HUES64 (cell line): ENCODE data around the gene ARHGEF28.

Experiments
- H3K27ac ChIP-seq: 2 replicates; pipeline ENCODE4 v1.7.0; 2013; ENCODE audit warnings: low read depth, low read length, inconsistent platforms
- H3K27me3 ChIP-seq: 2 replicates; pipeline ENCODE4 v1.6.1; 2013; ENCODE audit warnings: mild to moderate bottlenecking, low read length; ENCODE audit not compliant: insufficient read depth
- H3K36me3 ChIP-seq: 2 replicates; pipeline ENCODE4 v1.6.1; 2013; ENCODE audit warnings: mild to moderate bottlenecking, low read length; ENCODE audit not compliant: insufficient read depth
- H3K4me1 ChIP-seq: 2 replicates; pipeline ENCODE4 v1.6.1; 2013; ENCODE audit warnings: mild to moderate bottlenecking, low read length, moderate library complexity; ENCODE audit not compliant: insufficient read depth
- H3K4me3 ChIP-seq: 2 replicates; pipeline ENCODE4 v1.5.1; 2013; ENCODE audit warnings: mild to moderate bottlenecking, low read length, moderate library complexity
- H3K9ac ChIP-seq: 2 replicates; pipeline ENCODE4 v1.6.1; 2013; ENCODE audit warnings: mild to moderate bottlenecking, low read depth, low read length
- H3K9me3 ChIP-seq: 2 replicates; pipeline ENCODE4 v1.6.1; 2013; ENCODE audit warnings: low read depth, low read length; ENCODE audit not compliant: insufficient read depth
- WGBS: fragments of 150-250, 120-280 bp; methylation state at CpG from one replicate; pipeline ENCODE4 v1.1.7; 2013; ENCODE audit warnings: missing lambda C conversion rate; 5-methylcytosine and 5-hydroxymethylcytosine counted together

ARHGEF28 gene

DNA sequence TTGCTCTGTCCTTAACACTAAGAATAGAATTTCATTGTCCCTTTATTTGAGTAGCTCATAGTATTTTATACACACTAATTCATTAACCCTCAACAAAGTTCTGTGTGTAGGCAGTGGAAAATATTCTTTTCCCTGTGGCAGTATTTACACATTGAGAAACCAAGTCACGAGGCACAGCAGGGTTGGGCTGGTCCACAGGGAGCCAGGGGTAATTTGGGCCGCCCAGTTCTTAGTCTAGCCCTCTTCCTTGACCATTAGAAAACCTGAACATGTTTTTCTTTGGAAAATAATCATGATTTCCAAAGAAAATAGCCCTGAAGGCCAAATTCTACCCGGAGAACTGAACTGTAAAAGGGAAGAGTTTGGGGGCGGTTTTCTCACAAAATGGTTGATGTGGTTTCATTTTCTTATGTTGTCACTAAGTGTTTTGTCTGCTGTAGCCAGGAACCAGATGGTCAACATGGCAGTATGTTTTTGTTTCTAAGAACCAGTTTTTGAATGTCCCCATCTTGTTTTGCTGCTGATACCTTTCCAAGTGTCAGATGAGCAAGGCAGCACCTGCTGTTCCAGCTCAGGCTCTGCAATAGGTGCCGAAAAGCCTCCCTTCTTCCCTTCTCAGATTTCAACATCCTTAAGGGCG lies 29.6 kb downstream of the ARHGEF28 start:
- Histone ChIP-seq H3K27me3 (no peaks in the 10 kb centered on the region), H3K27ac (no peak overlapping the region), H3K9ac (no peak overlapping the region), H3K4me1 (no peaks in the 10 kb centered on the region), H3K36me3 (no peaks in the 10 kb centered on the region), H3K9me3 (no peaks in the 10 kb centered on the region), H3K4me3 (no peak overlapping the region)
- 91% methylated on average over 6 of the region's 6 CpGs for WGBS

GRCh38 chr5:73661753-73662152 lies 35.8 kb downstream of the ARHGEF28 start:
- no peaks in the 10 kb centered on the region for H3K9me3 ChIP-seq
- H3K4me1 ChIP-seq, result no peaks in the 10 kb centered on the region
- WGBS, result 99% methylated on average over 3 of the region's 3 CpGs
- no peak overlapping the region for H3K4me3 ChIP-seq
- H3K27ac ChIP-seq, result no peak overlapping the region
- H3K27me3 ChIP-seq, result no peaks in the 10 kb centered on the region
- no peak overlapping the region for H3K9ac ChIP-seq
- H3K36me3 ChIP-seq, result no peaks in the 10 kb centered on the region

- Histone ChIP-seq H3K9me3 (no peaks in the 10 kb centered on the region), H3K4me1 (no peaks in the 10 kb centered on the region), H3K36me3 (no peaks in the 10 kb centered on the region), H3K9ac (no peak overlapping the region), H3K27me3 (no peaks in the 10 kb centered on the region), H3K27ac (no peak overlapping the region), H3K4me3 (no peak overlapping the region)
- WGBS, result 93% methylated on average over 7 of the region's 7 CpGs
These were observed 37.3 kb downstream of the ARHGEF28 start for GRCh38 chr5:73663161-73663859.

DNA sequence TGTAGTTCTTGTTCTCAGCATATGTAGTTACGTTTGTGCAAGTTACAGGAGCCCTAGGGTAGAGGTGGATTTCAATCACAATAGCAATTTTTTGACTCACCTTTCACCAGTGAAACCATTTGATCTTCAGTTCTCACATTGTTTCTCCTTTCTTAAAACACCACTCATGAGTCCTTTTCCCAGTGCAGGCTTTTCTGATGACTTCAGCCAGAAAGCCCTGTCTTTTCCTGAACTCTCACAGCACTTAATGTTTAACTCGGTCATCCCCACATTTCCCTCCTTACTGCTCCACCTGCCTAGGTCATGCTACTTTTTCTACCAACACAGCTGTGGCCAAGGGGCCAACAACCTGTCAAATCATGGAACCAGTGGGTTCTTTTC lies 37.9 kb downstream of the ARHGEF28 start:
- WGBS, result 80% methylated on average over 2 of the region's 2 CpGs
- no peaks in the 10 kb centered on the region for H3K9me3 ChIP-seq
- H3K9ac ChIP-seq, result no peak overlapping the region
- no peaks in the 10 kb centered on the region for H3K27me3 ChIP-seq
- H3K36me3 ChIP-seq, result no peaks in the 10 kb centered on the region
- H3K4me3 ChIP-seq, result no peak overlapping the region
- H3K4me1 ChIP-seq, result no peaks in the 10 kb centered on the region
- H3K27ac ChIP-seq, result no peak overlapping the region

GRCh38 chr5:73664796-73665195 lies 38.8 kb downstream of the ARHGEF28 start:
- Histone ChIP-seq H3K36me3 (no peaks in the 10 kb centered on the region), H3K9ac (no peak overlapping the region), H3K4me1 (no peaks in the 10 kb centered on the region)

DNA sequence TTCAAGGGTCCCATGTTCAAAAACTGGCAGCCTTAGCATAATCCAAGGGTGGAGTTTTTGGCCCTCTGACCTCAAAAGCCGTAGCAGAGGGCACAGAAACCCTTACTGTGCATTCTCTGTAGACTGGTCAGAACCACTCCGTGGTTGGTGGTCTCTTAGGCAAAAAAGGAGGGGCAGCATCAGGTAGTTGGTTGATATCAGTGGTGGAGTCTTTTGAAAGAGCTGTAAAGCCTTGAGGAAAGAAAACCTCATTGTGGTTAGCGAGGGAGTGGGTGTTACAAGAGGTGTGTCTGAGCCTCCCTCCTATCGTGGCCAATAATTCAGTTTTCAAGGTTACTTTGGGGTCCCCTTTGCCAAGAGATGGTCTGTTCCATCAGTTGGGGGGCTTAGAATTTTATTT lies 40.9 kb downstream of the ARHGEF28 start:
- Histone ChIP-seq H3K27ac (no peak overlapping the region), H3K4me3 (no peak overlapping the region), H3K36me3 (no peaks in the 10 kb centered on the region), H3K9ac (no peak overlapping the region), H3K4me1 (no peaks in the 10 kb centered on the region), H3K27me3 (no peaks in the 10 kb centered on the region), H3K9me3 (no peaks in the 10 kb centered on the region)
- WGBS, result 93% methylated on average over 4 of the region's 4 CpGs

More at GRCh38 chr5:73664796-73665195, 38.8 kb downstream of the ARHGEF28 start:
- no peaks in the 10 kb centered on the region for H3K27me3 ChIP-seq
- H3K4me3 ChIP-seq, result no peak overlapping the region
- no peaks in the 10 kb centered on the region for H3K9me3 ChIP-seq
- H3K27ac ChIP-seq, result no peak overlapping the region

GRCh38 chr5:73668017-73668416 lies 42.0 kb downstream of the ARHGEF28 start:
- Histone ChIP-seq H3K36me3 (no peaks in the 10 kb centered on the region), H3K9ac (no peak overlapping the region)
- 65% methylated on average over 4 of the region's 4 CpGs for WGBS

DNA sequence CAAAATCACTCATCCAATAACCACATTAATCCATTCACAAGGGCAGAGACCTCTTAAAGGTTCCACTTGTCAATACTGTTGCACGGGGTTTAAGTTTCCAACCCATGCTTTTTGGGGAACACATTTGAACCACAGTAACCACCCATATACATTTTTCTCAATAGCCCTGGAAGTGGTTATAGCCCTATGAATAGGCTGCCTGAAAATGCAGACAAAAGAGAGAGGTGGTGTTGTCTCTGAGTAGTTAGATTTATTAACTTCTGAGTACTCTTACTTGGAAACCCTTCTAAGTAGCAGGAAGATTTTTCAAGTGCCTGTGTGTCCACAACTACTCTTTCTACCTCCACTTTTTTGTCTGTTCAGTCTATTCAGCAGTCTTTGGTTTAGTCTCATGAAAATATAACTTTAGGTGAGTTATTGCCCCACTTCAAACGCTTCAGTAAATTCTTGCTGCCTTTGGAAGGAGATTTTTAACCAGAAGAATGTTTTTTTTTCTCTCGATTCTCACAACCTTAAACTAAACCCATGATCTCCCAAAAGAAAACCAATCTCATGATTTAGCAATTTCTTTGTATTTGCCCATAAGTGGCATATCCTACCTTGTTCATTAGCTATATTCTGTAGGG lies 42.6 kb downstream of the ARHGEF28 start:
- no peaks in the 10 kb centered on the region for H3K9me3 ChIP-seq
- no peak overlapping the region for H3K27ac ChIP-seq
- no peak overlapping the region for H3K4me3 ChIP-seq

More at GRCh38 chr5:73668017-73668416, 42.0 kb downstream of the ARHGEF28 start:
- peaks cover 3% of the 10 kb centered on the region; the same call in 1 of the 2 replicates for H3K4me1 ChIP-seq
- H3K27ac ChIP-seq, result no peak overlapping the region
- no peaks in the 10 kb centered on the region for H3K9me3 ChIP-seq
- no peaks in the 10 kb centered on the region for H3K27me3 ChIP-seq
- no peak overlapping the region for H3K4me3 ChIP-seq

DNA sequence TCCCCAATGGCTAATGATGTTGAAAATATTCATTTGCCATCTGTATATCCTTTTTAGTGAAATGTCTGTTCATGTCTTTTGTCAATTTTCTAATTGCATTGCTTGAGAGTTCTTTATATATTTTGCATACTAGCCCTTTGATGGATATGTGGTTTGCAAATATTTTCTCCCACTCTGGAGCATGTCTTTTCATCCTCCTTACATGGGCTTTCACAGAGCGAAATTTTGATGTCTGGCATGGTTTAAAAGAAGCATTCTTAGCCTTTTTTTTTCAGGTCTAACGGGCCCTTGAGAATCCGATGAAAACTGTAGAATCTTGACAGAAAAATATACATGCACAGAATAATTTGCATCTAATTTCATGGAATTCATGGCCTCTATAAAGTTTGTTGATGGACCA lies 44.7 kb downstream of the ARHGEF28 start:
- H3K36me3 ChIP-seq, result no peaks in the 10 kb centered on the region
- no peak overlapping the region for H3K27ac ChIP-seq
- H3K27me3 ChIP-seq, result no peaks in the 10 kb centered on the region
- 85% methylated on average over 3 of the region's 3 CpGs for WGBS
- peaks cover 6% of the 10 kb centered on the region; the same call in 1 of the 2 replicates for H3K4me1 ChIP-seq
- H3K9me3 ChIP-seq, result no peaks in the 10 kb centered on the region
- H3K9ac ChIP-seq, result no peak overlapping the region
- no peak overlapping the region for H3K4me3 ChIP-seq

More for the DNA sequence above, 42.6 kb downstream of the ARHGEF28 start:
- Histone ChIP-seq H3K4me1 (peaks cover 6% of the 10 kb centered on the region; the same call in 1 of the 2 replicates), H3K9ac (no peak overlapping the region), H3K27me3 (no peaks in the 10 kb centered on the region), H3K36me3 (no peaks in the 10 kb centered on the region)
- WGBS, result 88% methylated on average over 3 of the region's 3 CpGs

DNA sequence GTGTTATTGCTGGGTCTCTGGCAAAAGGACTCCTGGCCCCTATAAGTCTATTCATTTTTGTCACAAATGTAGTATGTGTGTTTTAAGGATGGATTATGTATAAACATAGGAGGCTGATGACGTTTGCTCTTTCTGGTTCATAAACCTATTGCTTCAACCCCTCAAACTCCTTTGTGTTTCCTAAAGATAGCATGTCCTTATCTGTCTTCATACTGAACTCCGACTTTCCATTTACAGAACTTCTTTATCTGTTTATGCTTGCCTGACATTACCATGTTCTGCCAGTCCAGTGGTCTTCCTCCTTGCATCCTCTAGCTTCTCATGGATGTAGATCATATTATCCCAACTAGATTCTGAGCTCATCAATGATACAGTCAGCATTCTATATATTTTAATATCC lies 46.1 kb downstream of the ARHGEF28 start:
- WGBS, result 91% methylated on average over 2 of the region's 2 CpGs
- Histone ChIP-seq H3K27me3 (no peaks in the 10 kb centered on the region), H3K4me3 (no peak overlapping the region), H3K9ac (no peak overlapping the region), H3K36me3 (no peaks in the 10 kb centered on the region), H3K9me3 (no peaks in the 10 kb centered on the region), H3K27ac (no peak overlapping the region), H3K4me1 (peaks cover 6% of the 10 kb centered on the region; the same call in 1 of the 2 replicates)

- no peak overlapping the region for H3K4me3 ChIP-seq
- no peaks in the 10 kb centered on the region for H3K36me3 ChIP-seq
- no peaks in the 10 kb centered on the region for H3K27me3 ChIP-seq
- no peak overlapping the region; the same call in 1 of the 2 replicates for H3K9ac ChIP-seq
- peaks cover 6% of the 10 kb centered on the region; the same call in 1 of the 2 replicates for H3K4me1 ChIP-seq
- H3K9me3 ChIP-seq, result no peaks in the 10 kb centered on the region
- H3K27ac ChIP-seq, result peak overlapping the region; percentile 40; the same call in 1 of the 2 replicates
These were observed 47.2 kb downstream of the ARHGEF28 start for GRCh38 chr5:73673161-73673591.
